Esophagus (tissue), 2 donors: ENCODE measurements around the gene AVPR2. TPM values are rescaled to one million over a fixed set of nuclear protein-coding genes. Genes with fewer than 3 reads are reported as not detected.

Experiments used
- H3K27ac ChIP-seq, 2 donors: one replicate each; pipeline ENCODE4 v1.5.1; 2013; ENCODE audit warnings: low read depth in 2 of 2, mild to moderate bottlenecking in 2 of 2, inconsistent platforms in 1 of 2, low read length in 1 of 2, moderate library complexity in 1 of 2
- H3K27me3 ChIP-seq, 2 donors: one replicate each; pipeline ENCODE4 v1.6.1; 2013; ENCODE audit warnings: low read length in 2 of 2, control low read depth in 1 of 2, mild to moderate bottlenecking in 1 of 2; ENCODE audit not compliant: insufficient read depth in 2 of 2, control insufficient read depth in 1 of 2
- H3K36me3 ChIP-seq, 2 donors: one replicate each; pipeline ENCODE4 v1.6.1; 2013; ENCODE audit warnings: low read length in 1 of 2; ENCODE audit not compliant: control insufficient read depth in 2 of 2, insufficient read depth in 2 of 2
- H3K4me1 ChIP-seq, 2 donors: one replicate each; pipeline ENCODE4 v1.6.1; 2013; ENCODE audit warnings: low read length in 1 of 2; ENCODE audit not compliant: control insufficient read depth in 2 of 2, insufficient read depth in 2 of 2
- H3K4me3 ChIP-seq, 2 donors: one replicate each; pipeline ENCODE4 v1.5.1; 2013; ENCODE audit warnings: low read length in 2 of 2, mild to moderate bottlenecking in 2 of 2, low read depth in 1 of 2, moderate library complexity in 1 of 2
- H3K9me3 ChIP-seq, 2 donors: one replicate each; pipeline ENCODE4 v1.6.1; 2013; ENCODE audit warnings: mild to moderate bottlenecking in 2 of 2, low read depth in 1 of 2, low read length in 1 of 2, moderate library complexity in 1 of 2; ENCODE audit not compliant: control insufficient read depth in 2 of 2, insufficient read depth in 1 of 2
- WGBS, 2 donors: extraction: QIAGEN DNeasy Blood & Tissue Kit; methylation state at CpG; one replicate each; pipeline ENCODE4 v1.1.7; 2013; 5-methylcytosine and 5-hydroxymethylcytosine counted together
- polyA plus RNA-seq, 2 donors: library from polyadenylated mRNA; stranded (reverse); fragments of 200-250 nt; gene quantifications; one replicate each; pipeline ENCODE4 v1.2.3, GENCODE V29; 2013
- donor health status: healthy with polysubstance abuse.
- donor health status: Bipolar disorder and iron deficiency.

AVPR2 gene
- polyA plus RNA-seq, 2 donors = 0.45 to 0.68 TPM

- no peaks in the 10 kb centered on the region for H3K9me3 ChIP-seq
- H3K36me3 ChIP-seq = peaks cover 0 to 19% of the 10 kb centered on the region in 2 donors
- no peaks in the 10 kb centered on the region for H3K27me3 ChIP-seq
- WGBS, 2 donors = 1 to 10% methylated on average over 46 to 80 of the region's 87 CpGs
- peak within 1 kb of the TSS; percentile 59 to 62 for H3K27ac ChIP-seq
- H3K4me1 ChIP-seq = peaks cover 0 to 4% of the 10 kb centered on the region in 2 donors
- peak within 1 kb of the TSS; percentile 74 to 79 for H3K4me3 ChIP-seq
Measured at GRCh38 chrX:153934762-153935325, 30.4 kb downstream of the AVPR2 start, which contains the start of gene NAA10. NAA10 (minus strand) TSS chrX:153935037; CDS start chrX:153934904, 133 bp downstream.

- no peaks in the 10 kb centered on the region for H3K9me3 ChIP-seq
- peaks cover 0 to 4% of the 10 kb centered on the region in 2 donors for H3K4me1 ChIP-seq
- 6 to 33% methylated on average over 26 to 28 of the region's 32 CpGs for WGBS, 2 donors
- peak overlapping the region; percentile 33 to 74 for H3K4me3 ChIP-seq
- H3K27ac ChIP-seq = no peak overlapping the region
- no peaks in the 10 kb centered on the region for H3K27me3 ChIP-seq
- peaks cover 0 to 15% of the 10 kb centered on the region in 2 donors for H3K36me3 ChIP-seq
Measured at GRCh38 chrX:153935326-153935851, 30.9 kb downstream of the AVPR2 start.

- Histone ChIP-seq H3K9me3 (no peaks in the 10 kb centered on the region), H3K36me3 (peaks cover 0 to under 1% of the 10 kb centered on the region in 2 donors), H3K4me1 (peaks cover 0 to 4% of the 10 kb centered on the region in 2 donors), H3K27ac (no peak overlapping the region), H3K27me3 (no peaks in the 10 kb centered on the region), H3K4me3 (no peak overlapping the region)
- WGBS, 2 donors = 91 to 92% methylated on average over 3 of the region's 3 CpGs
Measured at GRCh38 chrX:153937056-153937455, 32.6 kb downstream of the AVPR2 start.

- peaks cover 0 to 4% of the 10 kb centered on the region in 2 donors for H3K4me1 ChIP-seq
- no peak overlapping the region for H3K27ac ChIP-seq
- no peaks in the 10 kb centered on the region for H3K27me3 ChIP-seq
- H3K36me3 ChIP-seq = no peaks in the 10 kb centered on the region
- H3K9me3 ChIP-seq = no peaks in the 10 kb centered on the region
- no peak overlapping the region for H3K4me3 ChIP-seq
- 72 to 81% methylated on average over 10 of the region's 10 CpGs for WGBS, 2 donors
Measured at GRCh38 chrX:153938226-153938786, 33.8 kb downstream of the AVPR2 start.

- Histone ChIP-seq H3K4me1 (peaks cover 0 to 4% of the 10 kb centered on the region in 2 donors), H3K4me3 (no peak overlapping the region), H3K9me3 (no peaks in the 10 kb centered on the region), H3K36me3 (no peaks in the 10 kb centered on the region), H3K27ac (no peak overlapping the region), H3K27me3 (no peaks in the 10 kb centered on the region)
- WGBS, 2 donors = 61 to 68% methylated on average over 7 of the region's 7 CpGs
Measured at GRCh38 chrX:153939573-153939972, 35.1 kb downstream of the AVPR2 start.

- Histone ChIP-seq H3K36me3 (no peaks in the 10 kb centered on the region), H3K27me3 (no peaks in the 10 kb centered on the region), H3K4me3 (no peak overlapping the region), H3K27ac (no peak overlapping the region), H3K4me1 (no peaks in the 10 kb centered on the region), H3K9me3 (no peaks in the 10 kb centered on the region)
- WGBS, 2 donors = 38 to 47% methylated on average over 23 of the region's 23 CpGs
Measured at GRCh38 chrX:153941336-153942252, 37.1 kb downstream of the AVPR2 start.

GRCh38 chrX:153944140-153944799 lies 39.8 kb downstream of the AVPR2 start, which contains the start of gene RENBP:
RENBP (minus strand) TSS chrX:153944643; CDS start chrX:153944610, 33 bp downstream.
- Histone ChIP-seq H3K4me1 (no peaks in the 10 kb centered on the region), H3K4me3 (peak within 1 kb of the TSS in 1 of 2 donors; percentile 15), H3K27me3 (no peaks in the 10 kb centered on the region), H3K27ac (no peak within 1 kb of the TSS), H3K36me3 (peaks cover 0 to 5% of the 10 kb centered on the region in 2 donors), H3K9me3 (no peaks in the 10 kb centered on the region)
- WGBS, 2 donors = 29 to 35% methylated on average over 28 to 31 of the region's 31 CpGs

- Histone ChIP-seq H3K27me3 (no peaks in the 10 kb centered on the region), H3K27ac (no peak overlapping the region), H3K9me3 (no peaks in the 10 kb centered on the region), H3K4me1 (no peaks in the 10 kb centered on the region), H3K36me3 (peaks cover 0 to 10% of the 10 kb centered on the region in 2 donors), H3K4me3 (no peak overlapping the region)
- WGBS, 2 donors = 61 to 66% methylated on average over 6 of the region's 6 CpGs
Measured at GRCh38 chrX:153944800-153945150, 40.3 kb downstream of the AVPR2 start.
